ENCODE data around the gene OLFML1.

The OLFML1 gene

GRCh38 chr11:7508087-7508486 is 22.8 kb downstream of the OLFML1 start:
- no peak for TF ChIP-seq CTCF (IDR thresholded peaks at IDR 0.05; ENCODE audit: low read depth, low read length)
- H3K4me3 ChIP-seq (ENCODE audit: low read depth, low read length): no peak overlapping the region

- no peak overlapping the region for H3K4me3 ChIP-seq (ENCODE audit: low read depth, low read length)
- TF ChIP-seq CTCF (IDR thresholded peaks at IDR 0.05; ENCODE audit: low read depth, low read length): no peak
These were observed 24.7 kb downstream of the OLFML1 start for GRCh38 chr11:7509966-7510365.

GRCh38 chr11:7511401-7511800 is 26.1 kb downstream of the OLFML1 start:
- TF ChIP-seq CTCF (IDR thresholded peaks at IDR 0.05; ENCODE audit: low read depth, low read length): no peak
- no peak overlapping the region for H3K4me3 ChIP-seq (ENCODE audit: low read depth, low read length)

GRCh38 chr11:7512525-7513233 is 27.4 kb downstream of the OLFML1 start:
- no peak for TF ChIP-seq CTCF (IDR thresholded peaks at IDR 0.05; ENCODE audit: low read depth, low read length)
- peak overlapping the region; percentile 67 for H3K4me3 ChIP-seq (ENCODE audit: low read depth, low read length)

GRCh38 chr11:7513234-7514098 is 28.2 kb downstream of the OLFML1 start, which contains the start of gene PPFIBP2:
PPFIBP2 (plus strand) TSS chr11:7513999; CDS start chr11:7549476, 35,477 bp downstream.
- TF ChIP-seq CTCF (IDR thresholded peaks at IDR 0.05; ENCODE audit: low read depth, low read length): peak; percentile 58
- peak within 1 kb of the TSS; percentile 67 for H3K4me3 ChIP-seq (ENCODE audit: low read depth, low read length)

GRCh38 chr11:7514099-7514591 is 28.8 kb downstream of the OLFML1 start:
- TF ChIP-seq CTCF (IDR thresholded peaks at IDR 0.05; ENCODE audit: low read depth, low read length): no peak

More at GRCh38 chr11:7514099-7514591, 28.8 kb downstream of the OLFML1 start:
- peak overlapping the region; percentile 67 for H3K4me3 ChIP-seq (ENCODE audit: low read depth, low read length)

Data from WI38 (cell line).